Uterus (tissue), 4 donors: Measurements from ENCODE around the gene MIOS. TPM values are rescaled to one million over a fixed set of nuclear protein-coding genes. Genes with fewer than 3 reads are reported as not detected.

ENCODE experiments used
- DNase-seq, 2 donors: peaks; one replicate each; pipeline ENCODE4 v3.0.0-alpha.2; 2019 to 2020
- H3K27ac ChIP-seq, 2 donors: fragments of 200-600 bp; sonication (generic); 1 replicate in 1 of 2; 2 replicates in 1 of 2; pipeline ENCODE4 v1.5.1; 2016 to 2018
- H3K27me3 ChIP-seq, 2 donors: fragments of 200-600 bp; sonication (generic); one replicate each; pipeline ENCODE4 v1.5.1; 2018 to 2019; ENCODE audit warnings: control low read depth in 1 of 2
- H3K36me3 ChIP-seq, 2 donors: fragments of 200-600 bp; sonication (generic); one replicate each; pipeline ENCODE4 v1.5.1; 2019; ENCODE audit warnings: control low read depth in 1 of 2
- H3K4me1 ChIP-seq, 2 donors: fragments of 200-600 bp; sonication (generic); one replicate each; pipeline ENCODE4 v1.5.1; 2018 to 2019; ENCODE audit warnings: control low read depth in 1 of 2
- H3K4me3 ChIP-seq, 2 donors: fragments of 200-600 bp; sonication (generic); 1 replicate in 1 of 2; 2 replicates in 1 of 2; pipeline ENCODE4 v1.5.1; 2018 to 2019; ENCODE audit warnings: mild to moderate bottlenecking in 1 of 2
- H3K9me3 ChIP-seq, 2 donors: fragments of 200-600 bp; sonication (generic); one replicate each; pipeline ENCODE4 v1.5.1; 2019; ENCODE audit warnings: control low read depth in 1 of 2
- CTCF ChIP-seq, 4 experiments: fragments of 200-600 bp in 2 of 4; fragments of 450-650 bp in 2 of 4; sonication (generic) in 2 of 4; IDR thresholded peaks; one replicate each; pipeline ENCODE4 v1.5.1; 2016 to 2019; ENCODE audit warnings: antibody characterized with exemption in 4 of 4, mild to moderate bottlenecking in 2 of 4, moderate library complexity in 1 of 4
- POLR2A ChIP-seq, 2 donors: fragments of 450-650 bp; IDR thresholded peaks; one replicate each; pipeline ENCODE4 v1.6.1; 2016; ENCODE audit warnings: antibody characterized with exemption in 2 of 2, mild to moderate bottlenecking in 1 of 2, moderate library complexity in 1 of 2
- intact Hi-C: fragments of 100-400 bp; cut with DNase I; formaldehyde crosslinking; loops from one replicate; pipeline ENCODE4 v1.15.1; 2023; ENCODE audit warnings: low total_unique reads
- total RNA-seq, 4 donors: library from RNA; depleted of rRNA in 3 of 4; stranded (reverse); fragments of >200 nt in 3 of 4; gene quantifications; one replicate each; pipeline versions ENCODE4 v1.1.0 to v1.2.4, GENCODE V29; 2014 to 2023
- donor health status: DM: yes; HTN: yes; CAD: no.

The MIOS gene
- total RNA-seq, 4 donors from 2014 or later = 13.2 to 124 (median 28.5) TPM

- no peaks in the 10 kb centered on the region for H3K36me3 ChIP-seq
- no peak for DNase-seq
- H3K4me3 ChIP-seq = no peak overlapping the region
- H3K27me3 ChIP-seq = no peaks in the 10 kb centered on the region
- no peak for TF ChIP-seq CTCF (IDR thresholded peaks at IDR 0.05)
- TF ChIP-seq POLR2A (IDR thresholded peaks at IDR 0.05) = no peak
- H3K4me1 ChIP-seq = peaks cover 0 to 9% of the 10 kb centered on the region in 2 donors
- intact Hi-C loops = no loop called here
- H3K27ac ChIP-seq = no peak overlapping the region
- no peaks in the 10 kb centered on the region for H3K9me3 ChIP-seq
Measured at GRCh38 chr7:7564323-7564780, 2.3 kb upstream of the MIOS start.

GRCh38 chr7:7565018-7565680 lies 1.5 kb upstream of the MIOS start:
- no peak for DNase-seq
- H3K4me3 ChIP-seq = no peak overlapping the region
- peaks cover 0 to 9% of the 10 kb centered on the region in 2 donors for H3K4me1 ChIP-seq
- H3K36me3 ChIP-seq = no peaks in the 10 kb centered on the region
- no peaks in the 10 kb centered on the region for H3K9me3 ChIP-seq
- intact Hi-C loops = no loop called here
- H3K27ac ChIP-seq = no peak overlapping the region
- H3K27me3 ChIP-seq = no peaks in the 10 kb centered on the region
- TF ChIP-seq CTCF (IDR thresholded peaks at IDR 0.05) = no peak
- no peak for TF ChIP-seq POLR2A (IDR thresholded peaks at IDR 0.05)

- DNase-seq = no peak
- Histone ChIP-seq H3K27me3 (no peaks in the 10 kb centered on the region), H3K4me3 (peak overlapping the region; percentile 47 to 88), H3K9me3 (no peaks in the 10 kb centered on the region), H3K36me3 (no peaks in the 10 kb centered on the region), H3K4me1 (peaks cover 0 to 9% of the 10 kb centered on the region in 2 donors), H3K27ac (peak overlapping the region; percentile 89 to 90)
- TF ChIP-seq POLR2A (IDR thresholded peaks at IDR 0.05) (no peak), CTCF (IDR thresholded peaks at IDR 0.05) (no peak)
- intact Hi-C loops = no loop called here
Measured at GRCh38 chr7:7565746-7566650, 686 bp upstream of the MIOS start.

GRCh38 chr7:7567898-7568531 lies 1.3 kb downstream of the MIOS start:
- H3K4me1 ChIP-seq = peaks cover 0 to 9% of the 10 kb centered on the region in 2 donors
- intact Hi-C loops = no loop called here
- TF ChIP-seq CTCF (IDR thresholded peaks at IDR 0.05) (no peak), POLR2A (IDR thresholded peaks at IDR 0.05) (no peak)
- no peaks in the 10 kb centered on the region for H3K36me3 ChIP-seq
- no peak for DNase-seq
- H3K4me3 ChIP-seq = peak overlapping the region; percentile 47 to 88
- no peaks in the 10 kb centered on the region for H3K27me3 ChIP-seq
- peak overlapping the region in 1 of 2 donors; percentile 90 for H3K27ac ChIP-seq
- no peaks in the 10 kb centered on the region for H3K9me3 ChIP-seq
